GM21737 (cell line): ENCODE results near the gene VOPP1.

Experiments
- ATAC-seq: cut with Tn5 transposase; IDR thresholded peaks from one replicate; pipeline ENCODE4 v1.9.1; 2021; ENCODE audit warnings: mild to moderate bottlenecking, moderate library complexity; ENCODE audit not compliant: unreplicated experiment

The VOPP1 gene

GRCh38 chr7:55491346-55491745 lies 81.0 kb downstream of the VOPP1 start:
- no peak for ATAC-seq

DNA sequence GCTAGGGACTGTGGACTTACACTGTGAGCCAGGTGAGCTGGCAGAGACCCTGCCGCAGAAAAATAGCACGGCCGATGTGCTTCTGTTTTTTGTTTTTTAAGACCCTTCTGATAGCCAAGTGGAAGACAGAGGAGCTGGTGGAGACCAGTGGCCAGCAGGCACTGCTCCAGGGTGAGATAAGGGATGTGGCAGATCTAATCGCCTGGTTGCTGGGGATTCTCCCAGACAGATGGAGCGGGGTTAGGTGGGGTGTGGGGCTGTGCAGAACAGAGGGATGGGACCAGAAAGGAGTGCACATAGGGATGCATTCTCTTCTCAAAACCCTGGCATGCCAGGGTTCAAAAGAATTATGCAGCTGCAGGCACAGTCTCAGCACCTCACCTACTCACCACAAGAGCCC lies 82.2 kb downstream of the VOPP1 start:
- no peak for ATAC-seq

- ATAC-seq: no peak
Observed at GRCh38 chr7:55489552-55489951, 82.8 kb downstream of the VOPP1 start.

DNA sequence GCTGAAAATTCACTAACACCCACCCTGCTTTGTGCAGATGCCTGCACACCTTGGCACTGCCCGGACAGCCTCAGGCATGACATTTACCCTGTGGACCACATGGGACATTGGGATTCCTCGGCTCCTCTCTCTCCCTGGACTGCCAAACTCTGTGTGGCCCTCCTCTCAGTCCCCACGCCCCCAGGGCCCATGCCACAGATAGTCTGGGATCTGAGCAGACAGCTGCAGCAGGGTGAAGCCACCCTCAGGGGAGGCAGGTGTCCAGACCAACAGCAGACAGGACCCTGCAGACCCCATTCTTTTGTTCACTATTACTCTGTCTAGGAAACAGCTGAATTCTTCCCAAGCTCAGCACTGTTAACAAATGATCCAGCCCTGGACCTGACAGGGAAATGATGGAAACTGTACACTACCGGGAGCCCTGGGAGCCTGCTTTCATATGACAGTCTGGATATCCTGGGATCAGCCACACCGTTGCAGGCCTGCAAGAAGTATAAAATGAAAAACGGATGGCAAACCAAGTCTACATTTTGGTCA lies 83.4 kb downstream of the VOPP1 start:
- no peak for ATAC-seq

GRCh38 chr7:55488216-55488615 lies 84.1 kb downstream of the VOPP1 start:
- no peak for ATAC-seq

DNA sequence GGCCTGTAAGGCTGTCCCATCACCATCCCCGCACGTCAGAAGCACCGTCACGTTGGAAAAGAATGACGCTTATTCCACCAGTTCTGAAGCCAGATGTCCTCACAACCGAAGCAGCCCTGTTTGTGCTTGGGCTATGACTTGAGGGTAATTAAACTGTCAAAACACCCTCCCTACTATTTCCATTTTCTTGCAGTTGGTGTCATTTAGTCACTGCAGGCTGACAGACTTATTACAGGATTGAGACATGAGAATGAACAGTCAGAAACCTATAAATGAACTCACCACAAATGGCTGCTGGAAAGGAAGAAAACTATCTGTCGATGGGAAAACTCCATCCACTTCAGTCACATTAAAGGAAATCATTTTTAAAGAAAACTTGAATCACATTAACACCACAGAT lies 85.3 kb downstream of the VOPP1 start:
- ATAC-seq: no peak

DNA sequence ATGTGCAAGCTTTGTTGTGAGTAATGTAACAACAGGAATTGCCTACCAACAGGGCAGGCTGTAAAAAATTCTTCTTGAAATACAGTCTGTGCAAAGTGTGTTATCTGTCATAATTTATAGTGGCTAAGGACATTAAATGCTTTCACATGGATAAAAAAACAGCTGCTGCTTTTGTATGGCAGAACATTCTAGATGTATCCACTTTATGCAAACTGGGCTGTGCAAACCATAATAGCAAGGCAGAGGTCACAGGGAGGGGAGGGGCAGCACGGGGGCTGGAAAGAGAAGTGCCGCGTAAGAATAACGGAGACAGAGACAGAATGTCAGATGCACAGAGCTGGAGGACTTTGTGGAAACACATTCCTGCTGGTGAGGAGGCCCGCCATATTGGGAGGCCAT lies 86.1 kb downstream of the VOPP1 start:
- ATAC-seq: no peak

DNA sequence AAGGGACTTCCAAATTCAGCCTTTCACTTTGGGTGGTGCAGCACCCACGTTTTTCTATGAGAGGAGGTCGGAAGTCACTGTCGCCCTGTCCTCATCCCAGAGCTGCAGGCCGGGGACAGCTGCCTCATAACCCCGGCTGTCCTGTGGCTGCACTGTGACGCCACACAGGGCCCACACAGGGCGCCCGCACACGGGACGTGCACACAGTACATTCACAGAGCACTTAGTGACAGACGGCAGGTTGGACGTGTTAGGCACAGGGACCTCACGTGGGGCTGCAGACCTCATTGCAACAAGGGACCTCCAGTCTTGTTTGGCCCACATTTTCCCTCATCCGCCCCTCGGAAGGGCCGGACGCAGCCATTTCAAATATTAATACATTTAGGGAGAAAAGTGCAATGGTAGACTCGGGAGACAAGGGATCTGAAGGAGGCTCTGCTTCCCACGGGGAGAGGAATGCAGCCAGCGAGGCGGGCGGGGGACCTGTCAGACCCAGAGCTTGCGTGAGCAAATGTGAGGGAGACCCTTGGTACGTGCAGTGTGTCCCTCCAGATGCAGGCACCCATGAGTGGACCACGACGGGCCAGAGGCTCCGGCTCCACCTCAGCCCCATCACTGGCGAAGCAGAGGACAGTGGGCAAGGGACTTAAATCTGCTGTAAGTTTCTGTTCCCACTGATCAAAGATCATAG lies 86.7 kb downstream of the VOPP1 start:
- no peak for ATAC-seq

DNA sequence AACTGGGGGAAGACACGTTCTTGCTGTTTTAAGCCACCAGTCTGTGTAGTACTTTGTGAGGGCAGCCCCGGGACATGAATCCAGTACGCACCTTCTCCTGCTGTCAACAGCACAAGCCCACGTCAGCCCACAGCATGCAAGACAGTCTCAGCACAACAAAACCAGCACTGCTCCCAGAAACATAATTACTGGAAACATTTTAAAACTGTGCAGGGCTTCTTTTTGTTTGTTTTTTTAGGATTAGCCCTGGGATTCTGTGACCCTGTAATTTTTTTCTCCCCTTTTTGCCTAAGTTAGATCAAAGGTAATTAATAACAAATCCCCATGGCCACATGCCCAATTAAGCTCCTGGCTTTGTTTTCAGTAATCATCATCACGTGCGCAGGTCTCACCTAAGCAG lies 87.5 kb downstream of the VOPP1 start:
- no peak for ATAC-seq

DNA sequence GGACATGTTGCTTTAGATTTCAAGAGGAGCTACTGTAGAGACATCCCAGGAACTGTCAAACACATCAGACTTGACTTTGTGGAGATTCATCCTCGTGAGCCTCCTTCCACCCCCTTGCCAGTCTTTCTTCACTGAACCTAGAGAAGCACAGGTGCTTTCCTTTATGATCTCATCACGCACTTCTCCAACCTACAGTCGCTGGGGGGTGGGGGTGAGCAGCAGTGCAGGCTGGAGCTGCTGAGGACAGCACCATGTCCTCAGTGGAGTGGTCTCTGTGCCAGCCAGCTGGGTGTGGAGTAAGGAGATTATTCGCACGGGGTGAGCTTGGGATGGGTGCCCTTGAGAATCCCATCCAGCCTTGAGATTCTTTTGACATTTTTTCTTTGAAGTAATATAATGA lies 88.1 kb downstream of the VOPP1 start:
- no peak for ATAC-seq

- ATAC-seq: no peak
Observed at GRCh38 chr7:55483046-55483445, 89.3 kb downstream of the VOPP1 start.

DNA sequence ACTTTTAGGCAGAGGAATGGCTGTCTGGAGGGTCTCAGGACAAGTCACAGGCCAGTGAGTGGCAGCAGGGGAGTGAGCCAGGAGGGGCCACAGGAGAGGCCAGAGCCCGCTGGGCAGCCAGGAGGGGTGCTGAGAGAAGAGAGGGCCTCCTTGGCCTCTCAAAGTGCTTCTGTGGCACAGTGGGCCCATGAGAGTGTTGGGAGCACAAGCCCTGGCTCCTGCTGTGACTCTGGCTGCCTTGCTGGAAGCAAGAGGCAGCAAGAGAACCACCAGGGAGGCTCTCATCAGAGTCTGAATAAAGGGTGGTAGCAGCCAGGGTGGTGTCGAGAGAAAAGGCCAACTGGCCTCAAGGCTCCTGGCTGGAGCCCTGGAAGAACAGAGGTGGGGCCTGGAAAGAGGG lies 91.1 kb downstream of the VOPP1 start:
- ATAC-seq: no peak

- ATAC-seq: no peak
Observed at GRCh38 chr7:55478700-55479099, 93.6 kb downstream of the VOPP1 start.

GRCh38 chr7:55477781-55478374 lies 94.4 kb downstream of the VOPP1 start:
- ATAC-seq: no peak

DNA sequence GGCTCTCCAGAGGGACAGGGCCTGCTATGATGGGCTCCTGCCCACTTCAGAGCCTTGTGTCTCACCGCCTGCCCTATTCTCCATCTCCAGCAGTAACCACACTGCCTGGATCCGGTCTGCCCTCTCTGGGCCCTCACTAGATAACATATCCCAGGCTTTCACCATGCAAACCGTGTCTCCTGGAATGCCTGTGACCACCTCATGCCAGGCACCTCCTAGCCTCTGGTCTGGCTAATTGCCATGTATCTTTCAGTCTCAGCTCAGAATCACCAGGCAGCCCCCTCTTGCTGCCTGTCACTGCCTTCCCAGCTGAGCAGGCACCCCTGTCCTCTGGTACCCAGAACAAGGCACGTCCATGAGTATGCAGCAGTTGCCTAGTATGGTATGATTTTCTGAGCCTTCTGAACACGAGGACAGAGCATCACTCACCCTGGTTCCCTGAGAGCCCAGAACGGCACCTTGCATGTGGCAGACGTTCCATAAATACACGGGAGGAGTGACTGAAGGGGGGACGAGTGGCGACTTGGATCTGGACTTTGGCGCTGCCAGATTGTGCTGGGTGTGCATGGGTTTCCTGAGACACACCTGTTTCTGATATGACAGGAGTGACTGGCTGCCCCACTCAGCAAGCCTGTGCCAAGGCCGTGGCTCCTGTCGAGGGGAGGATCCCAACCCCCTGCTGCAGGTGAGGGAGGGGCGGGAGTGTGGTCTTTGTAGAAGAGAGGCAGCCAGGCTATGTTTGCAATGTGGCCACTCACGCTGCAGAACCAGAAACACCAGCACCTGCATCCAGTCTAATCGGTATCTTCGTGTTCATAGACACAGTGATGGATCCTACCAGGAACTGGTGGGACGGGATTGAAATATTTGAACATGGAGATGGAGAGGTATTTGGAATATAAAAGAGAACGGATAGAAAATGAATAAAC lies 95.2 kb downstream of the VOPP1 start:
- no peak for ATAC-seq

GRCh38 chr7:55475855-55476803 lies 96.2 kb downstream of the VOPP1 start:
- no peak for ATAC-seq

DNA sequence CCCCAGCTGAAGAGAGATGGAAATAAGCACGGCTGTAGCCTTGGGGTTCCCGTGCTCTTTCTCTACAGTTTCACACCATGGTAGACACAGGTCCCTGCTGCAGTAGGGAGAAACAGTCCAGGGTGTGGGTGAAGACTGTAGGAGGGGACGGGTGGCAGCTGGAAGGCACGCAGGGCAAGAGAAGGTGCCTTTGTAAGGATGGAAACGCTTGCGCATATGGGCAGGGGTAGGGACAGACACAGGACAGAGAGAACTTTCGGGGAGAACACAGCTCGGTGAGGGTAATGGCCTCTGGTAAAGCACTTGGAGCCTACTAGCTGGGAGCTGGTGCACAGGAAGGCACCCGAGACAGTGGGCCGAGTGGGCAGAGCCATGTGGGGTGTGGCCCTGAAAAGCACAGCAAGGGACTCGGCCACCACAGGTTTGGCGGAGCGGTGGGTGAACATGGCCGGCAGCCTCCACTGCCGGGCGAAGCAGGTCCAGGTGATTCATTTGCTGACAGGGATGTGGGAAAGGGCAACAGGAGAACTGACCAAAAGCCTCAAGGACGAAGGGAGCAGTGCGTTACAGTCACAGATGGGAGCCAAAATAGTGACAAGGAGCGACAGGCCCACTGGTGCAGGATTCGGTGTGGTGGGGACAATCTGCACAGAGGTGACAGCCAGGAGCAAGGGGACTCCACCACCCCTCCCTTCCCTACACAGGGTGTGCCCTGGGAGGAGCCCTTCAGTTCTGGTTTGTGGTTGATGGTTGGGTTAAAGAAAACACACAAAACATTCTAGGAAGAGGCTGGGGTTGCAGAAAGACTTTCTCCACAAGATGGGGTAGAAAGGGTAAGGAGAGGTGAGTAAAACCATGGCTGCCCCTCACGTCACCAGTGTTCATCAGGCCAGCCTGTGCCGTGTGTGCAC lies 97.1 kb downstream of the VOPP1 start:
- ATAC-seq: no peak

DNA sequence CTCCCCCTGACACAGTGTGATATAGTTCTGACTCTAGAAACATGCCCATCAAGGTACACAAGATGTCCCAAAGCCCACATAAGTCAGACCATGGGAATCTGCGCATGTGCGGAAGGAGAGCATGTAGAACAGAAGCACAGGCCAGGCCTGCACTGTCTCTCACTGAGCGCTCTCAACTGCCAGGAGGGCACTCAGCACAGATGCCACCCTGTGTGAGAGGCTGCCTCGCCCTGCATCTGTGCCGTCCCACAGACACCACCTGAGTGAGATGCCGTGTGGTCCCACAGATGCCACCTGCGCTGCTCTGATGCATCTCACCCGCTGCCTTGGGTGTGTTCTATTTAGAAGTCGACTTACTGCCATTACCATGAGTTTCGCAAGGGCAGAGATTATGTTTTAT lies 98.4 kb downstream of the VOPP1 start:
- ATAC-seq: no peak

DNA sequence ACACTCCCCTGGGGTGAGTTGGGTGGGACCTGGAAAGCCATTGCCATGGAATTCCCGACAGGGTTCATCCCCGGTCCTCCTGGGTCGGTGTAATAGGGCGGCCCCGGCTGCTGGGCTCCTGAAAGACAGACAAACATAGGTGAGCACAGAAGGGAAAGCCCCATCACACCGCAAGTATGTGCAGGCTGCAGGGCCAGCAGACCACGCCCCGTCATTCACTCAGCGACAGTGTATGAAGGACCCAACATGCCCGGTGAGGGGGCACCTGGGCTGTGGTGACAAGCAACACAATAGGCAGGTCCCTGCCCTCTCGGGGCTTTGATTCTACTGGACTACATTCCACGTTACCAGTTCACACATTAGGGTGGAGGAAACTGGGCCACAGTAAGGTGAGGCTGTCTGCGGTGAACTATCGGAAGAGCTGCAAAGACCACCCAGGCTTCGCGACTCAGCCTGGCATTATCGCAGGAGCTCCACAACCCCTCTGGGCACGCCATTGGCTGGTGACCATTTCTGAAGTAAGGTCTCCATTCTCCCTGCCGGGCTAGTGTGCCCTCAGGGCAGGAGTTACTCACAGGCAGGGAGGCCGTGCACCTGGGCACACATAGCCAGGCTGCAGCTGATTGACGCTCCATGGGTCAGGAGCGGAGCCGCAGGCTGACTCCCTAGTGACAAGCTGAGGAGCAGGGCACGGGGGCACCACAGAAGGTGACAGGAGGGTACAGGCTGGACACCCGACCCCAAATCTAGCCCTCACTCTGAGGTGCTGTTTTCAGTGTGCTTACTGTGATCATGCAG lies 99.2 kb downstream of the VOPP1 start:
- ATAC-seq: no peak
